OCI-LY1 (cell line): ENCODE measurements around the gene SSBP2.

ENCODE experiments used
- H2AFZ ChIP-seq: fragments of 200-600 bp; sonication (generic), shearing (Covaris generic); 2 replicates; pipeline ENCODE4 v1.6.0; 2014; ENCODE audit warnings: antibody characterized with exemption, mild to moderate bottlenecking, low read length
- H3F3A ChIP-seq: fragments of 200-600 bp; sonication (generic), shearing (Covaris generic); 2 replicates; pipeline ENCODE4 v1.6.0; 2014; ENCODE audit warnings: mild to moderate bottlenecking, antibody characterized with exemption, low read length, moderate library complexity; ENCODE audit not compliant: insufficient read depth
- H3K27ac ChIP-seq: fragments of 200-600 bp; sonication (generic); 2 replicates; pipeline ENCODE4 v1.5.1; 2014; ENCODE audit warnings: low read length, mixed run types, mild to moderate bottlenecking, low read depth; ENCODE audit not compliant: poor library complexity, severe bottlenecking
- H3K27me3 ChIP-seq: fragments of 200-600 bp; sonication (generic); 2 replicates; pipeline ENCODE4 v1.6.0; 2014; ENCODE audit warnings: antibody characterized with exemption, mild to moderate bottlenecking, low read length, moderate library complexity; ENCODE audit not compliant: insufficient read depth
- H3K36me3 ChIP-seq: fragments of 200-600 bp; sonication (generic); 2 replicates; pipeline ENCODE4 v1.6.1; 2014; ENCODE audit warnings: mild to moderate bottlenecking, antibody characterized with exemption, low read length, moderate library complexity, mixed read lengths; ENCODE audit not compliant: insufficient read depth
- H3K4me1 ChIP-seq: fragments of 200-600 bp; sonication (generic); 2 replicates; pipeline ENCODE4 v1.5.1; 2014; ENCODE audit warnings: mild to moderate bottlenecking, low read length, moderate library complexity; ENCODE audit not compliant: insufficient read depth, severe bottlenecking
- H3K4me2 ChIP-seq: fragments of 200-600 bp; sonication (generic), shearing (Covaris generic); 2 replicates; pipeline ENCODE4 v1.6.1; 2014; ENCODE audit warnings: low read length
- H3K4me3 ChIP-seq: fragments of 200-600 bp; sonication (generic); 2 replicates; pipeline ENCODE4 v1.5.1; 2014; ENCODE audit warnings: low read length, low read depth, mild to moderate bottlenecking, mixed read lengths; ENCODE audit not compliant: poor library complexity, severe bottlenecking
- H3K79me2 ChIP-seq: fragments of 200-600 bp; shearing (Covaris generic); 2 replicates; pipeline ENCODE4 v1.6.1; 2016; ENCODE audit warnings: mixed run types, low read length, mixed read lengths; ENCODE audit not compliant: insufficient read depth
- H3K9ac ChIP-seq: fragments of 200-600 bp; sonication (generic), shearing (Covaris generic); 2 replicates; pipeline ENCODE4 v1.6.1; 2014; ENCODE audit warnings: mild to moderate bottlenecking, low read length, mixed read lengths
- H3K9me2 ChIP-seq: fragments of 200-600 bp; sonication (generic), shearing (Covaris generic); 2 replicates; pipeline ENCODE4 v1.6.1; 2014; ENCODE audit warnings: low read depth, mild to moderate bottlenecking, low read length, mixed read lengths
- H3K9me3 ChIP-seq: fragments of 200-600 bp; shearing (Covaris generic); 2 replicates; pipeline ENCODE4 v1.6.1; 2014; ENCODE audit warnings: low read length, mixed read lengths
- H4K20me1 ChIP-seq: fragments of 200-600 bp; sonication (generic), shearing (Covaris generic); 2 replicates; pipeline ENCODE4 v1.6.0; 2016; ENCODE audit warnings: mild to moderate bottlenecking, low read length; ENCODE audit not compliant: insufficient read depth
- CTCF ChIP-seq: fragments of 200-600 bp; sonication (generic), shearing (Covaris generic); IDR thresholded peaks from 2 replicates; pipeline ENCODE4 v1.5.1; 2017; ENCODE audit warnings: mild to moderate bottlenecking, antibody characterized with exemption, low read length, moderate library complexity, mixed read lengths
- EZH2 ChIP-seq: fragments of 200-600 bp; sonication (generic), shearing (Covaris generic); IDR thresholded peaks from 2 replicates; pipeline ENCODE4 v1.8.0; 2017; ENCODE audit warnings: borderline replicate concordance, mixed run types, mild to moderate bottlenecking, antibody characterized with exemption, low read length, moderate library complexity, mixed read lengths

Gene SSBP2

DNA sequence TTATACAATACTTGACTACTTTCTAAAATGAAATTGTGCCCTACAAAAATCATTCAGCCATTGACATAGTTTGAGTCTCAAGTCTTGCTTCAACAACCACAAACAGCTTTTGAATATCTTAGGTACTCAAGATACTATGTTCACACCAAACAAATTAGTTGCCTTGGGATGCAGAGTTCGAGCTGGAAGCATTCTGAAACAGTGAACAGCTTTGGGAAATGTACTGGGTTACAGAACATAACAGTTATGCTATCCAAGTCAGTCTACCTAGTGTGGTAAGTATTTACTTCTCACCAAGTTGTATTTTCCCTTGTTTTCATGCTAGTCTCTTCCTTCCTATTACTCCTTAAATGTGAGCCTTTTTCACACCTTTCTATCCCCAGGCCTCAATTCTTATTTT lies 143.2 kb downstream of the SSBP2 start:
- TF ChIP-seq EZH2 (no peak), CTCF (no peak)
- H3K4me2 ChIP-seq = no peak overlapping the region
- H2AFZ ChIP-seq = no peak overlapping the region
- no peak overlapping the region for H3K27ac ChIP-seq
- no peak overlapping the region for H3K4me3 ChIP-seq
- H3K4me1 ChIP-seq = no peaks in the 10 kb centered on the region
- peaks cover 12% of the 10 kb centered on the region for H3K9me3 ChIP-seq
- no peaks in the 10 kb centered on the region for H4K20me1 ChIP-seq
- H3K9ac ChIP-seq = no peak overlapping the region
- H3K27me3 ChIP-seq = no peaks in the 10 kb centered on the region
- H3K79me2 ChIP-seq = no peaks in the 10 kb centered on the region
- no peaks in the 10 kb centered on the region for H3F3A ChIP-seq
- H3K9me2 ChIP-seq = peaks cover 3% of the 10 kb centered on the region; the same call in 1 of the 2 replicates
- H3K36me3 ChIP-seq = peaks cover 45% of the 10 kb centered on the region

DNA sequence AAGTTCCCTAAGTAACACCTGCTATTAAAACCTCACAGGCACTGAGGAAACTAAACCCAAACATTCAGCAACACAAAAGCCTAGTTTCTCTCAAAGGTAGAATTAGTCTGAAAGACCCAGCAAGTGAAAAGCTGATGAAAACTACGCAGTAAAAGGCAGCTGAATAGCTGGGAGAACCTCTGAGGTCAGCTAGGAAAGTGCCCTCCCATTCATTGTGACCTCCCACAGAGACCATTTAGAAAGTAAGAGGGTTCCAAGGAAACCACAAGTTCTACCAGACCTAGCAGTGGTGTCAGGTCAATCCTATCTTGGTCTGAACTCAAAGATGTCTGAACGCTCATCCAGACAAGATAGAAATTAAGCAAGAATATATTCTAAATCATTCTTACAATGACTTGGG lies 144.7 kb downstream of the SSBP2 start:
- H3K4me2 ChIP-seq = no peak overlapping the region
- peaks cover 43% of the 10 kb centered on the region for H3K36me3 ChIP-seq
- H3K27ac ChIP-seq = no peak overlapping the region

GRCh38 chr5:81605299-81605698 lies 145.6 kb downstream of the SSBP2 start:
- Histone ChIP-seq H3K27me3 (no peaks in the 10 kb centered on the region), H3K4me2 (no peak overlapping the region), H3K9me2 (no peaks in the 10 kb centered on the region), H3K79me2 (no peaks in the 10 kb centered on the region), H3K9ac (no peak overlapping the region), H3K9me3 (peaks cover 9% of the 10 kb centered on the region), H3K4me3 (no peak overlapping the region), H2AFZ (no peak overlapping the region), H3K27ac (no peak overlapping the region), H3K4me1 (no peaks in the 10 kb centered on the region), H3F3A (peaks cover 2% of the 10 kb centered on the region; the same call in 1 of the 2 replicates), H4K20me1 (no peaks in the 10 kb centered on the region), H3K36me3 (peaks cover 39% of the 10 kb centered on the region)
- TF ChIP-seq CTCF (no peak), EZH2 (no peak)

More for the DNA sequence above, 144.7 kb downstream of the SSBP2 start:
- no peak overlapping the region for H3K9ac ChIP-seq
- no peaks in the 10 kb centered on the region for H3K27me3 ChIP-seq
- H3F3A ChIP-seq = peaks cover 2% of the 10 kb centered on the region; the same call in 1 of the 2 replicates
- H3K79me2 ChIP-seq = no peaks in the 10 kb centered on the region
- no peaks in the 10 kb centered on the region for H3K4me1 ChIP-seq
- H3K9me2 ChIP-seq = no peaks in the 10 kb centered on the region
- peaks cover 9% of the 10 kb centered on the region for H3K9me3 ChIP-seq
- H3K4me3 ChIP-seq = no peak overlapping the region
- H4K20me1 ChIP-seq = no peaks in the 10 kb centered on the region
- no peak overlapping the region for H2AFZ ChIP-seq
- TF ChIP-seq CTCF (no peak), EZH2 (no peak)
